H1 (cell line): ENCODE data around the gene CASP4. TPM values are rescaled to one million over a fixed set of nuclear protein-coding genes. Genes with fewer than 3 reads are reported as not detected.

Experiments used
- CTCF ChIA-PET: fragments of 300-600 bp; sonication (Branson Sonifier 250); formaldehyde crosslinking; loops from one replicate; lab custom pipeline; 2021; ENCODE audit not compliant: partially characterized antibody; lab: Charles Lee
- POLR2A ChIA-PET: fragments of 300-600 bp; sonication (Branson Sonifier 250); formaldehyde crosslinking; loops from one replicate; lab custom pipeline; 2021; ENCODE audit warnings: inconsistent platforms; ENCODE audit not compliant: partially characterized antibody; lab: Charles Lee
- DNase-seq, 2 experiments: peaks; one replicate each; pipeline versions ENCODE4 v3.0.0 to v3.0.0-alpha.2; 2010 to 2022; ENCODE audit warnings: low spot score in 2 of 2, low read depth in 1 of 2, mixed read lengths in 1 of 2
- FAIRE-seq: peaks from 2 replicates; lab custom pipeline; 2011; peaks lifted over from hg19 to GRCh38; lab: Jason Lieb, UNC
- H2AFZ ChIP-seq: 2 replicates; pipeline ENCODE4 v1.8.1; 2012; ENCODE audit warnings: low read length, inconsistent platforms
- H2AK5ac ChIP-seq: 2 replicates; pipeline ENCODE4 v1.6.1; 2013; ENCODE audit warnings: low read depth, low read length
- H2BK120ac ChIP-seq: replicated peaks from 2 replicates; pipeline ENCODE3; 2013; ENCODE audit warnings: low read depth, low read length, inconsistent platforms
- H2BK12ac ChIP-seq: 2 replicates; pipeline ENCODE4 v1.6.1; 2013; ENCODE audit warnings: low read depth, low read length
- H2BK15ac ChIP-seq: 2 replicates; pipeline ENCODE4 v1.6.1; 2013; ENCODE audit warnings: low read length
- H2BK20ac ChIP-seq: 2 replicates; pipeline ENCODE4 v1.6.1; 2013; ENCODE audit warnings: low read length
- H2BK5ac ChIP-seq: 2 replicates; pipeline ENCODE4 v1.6.1; 2013; ENCODE audit warnings: low read depth, low read length
- H3K14ac ChIP-seq: 2 replicates; pipeline ENCODE4 v1.6.1; 2013; ENCODE audit warnings: inconsistent platforms; ENCODE audit not compliant: insufficient read length
- H3K18ac ChIP-seq: 2 replicates; pipeline ENCODE4 v1.6.1; 2013; ENCODE audit warnings: low read length; ENCODE audit errors: extremely low read depth
- H3K23ac ChIP-seq: 2 replicates; pipeline ENCODE4 v1.6.1; 2013; ENCODE audit warnings: inconsistent platforms; ENCODE audit not compliant: insufficient read length
- H3K23me2 ChIP-seq: 2 replicates; pipeline ENCODE4 v1.6.1; 2013; ENCODE audit warnings: low read depth, low read length
- H3K27ac ChIP-seq: 2 replicates; pipeline ENCODE4 v1.6.1; 2011; ENCODE audit warnings: low read depth, low read length, inconsistent platforms
- H3K27me3 ChIP-seq, 4 experiments: replicated peaks in 1 of 4; 1 replicate in 1 of 4; 2 replicates in 3 of 4; pipeline versions ENCODE4 v1.6.1 to v1.8.1; 2011 to 2013; ENCODE audit warnings: low read length in 3 of 4, mild to moderate bottlenecking in 3 of 4, inconsistent platforms in 2 of 4, mixed read lengths in 2 of 4, moderate library complexity in 1 of 4; ENCODE audit not compliant: control insufficient read depth in 3 of 4, insufficient read depth in 3 of 4; ENCODE audit errors: extremely low read depth in 1 of 4
- H3K36me3 ChIP-seq, 4 experiments: 2 replicates each; pipeline versions ENCODE4 v1.6.1 to v1.8.1; 2011 to 2013; ENCODE audit warnings: mild to moderate bottlenecking in 4 of 4, low read length in 3 of 4, moderate library complexity in 2 of 4, control low read depth in 1 of 4, inconsistent platforms in 1 of 4; ENCODE audit not compliant: insufficient read depth in 4 of 4, control insufficient read depth in 2 of 4
- H3K4ac ChIP-seq: replicated peaks from 2 replicates; pipeline ENCODE3; 2013; ENCODE audit warnings: low read length, low read depth, mixed read lengths, inconsistent platforms; ENCODE audit not compliant: insufficient read length
- H3K4me1 ChIP-seq, 4 experiments: replicated peaks in 1 of 4; 1 replicate in 1 of 4; 2 replicates in 3 of 4; pipeline versions ENCODE4 v1.6.1 to v1.8.1; 2011 to 2013; ENCODE audit warnings: low read length in 3 of 4, inconsistent platforms in 2 of 4, mixed read lengths in 1 of 4; ENCODE audit not compliant: insufficient read depth in 4 of 4, control insufficient read depth in 3 of 4
- H3K4me2 ChIP-seq, 2 experiments: 2 replicates each; pipeline versions ENCODE4 v1.6.1 to v1.8.1; 2011 to 2013; ENCODE audit warnings: low read depth in 2 of 2, low read length in 2 of 2, control low read depth in 1 of 2, inconsistent platforms in 1 of 2, mild to moderate bottlenecking in 1 of 2; ENCODE audit not compliant: insufficient read depth in 1 of 2
- H3K4me3 ChIP-seq, 4 experiments: fragments of 200-600, 300-600 bp in 1 of 4; sonication (generic), shearing (Covaris generic), sonication (Bioruptor Twin) in 1 of 4; 2 replicates each; pipeline versions ENCODE4 v1.5.1 to v1.8.1; 2011 to 2016; ENCODE audit warnings: low read length in 4 of 4, low read depth in 3 of 4, control low read depth in 2 of 4, inconsistent platforms in 2 of 4, mild to moderate bottlenecking in 2 of 4, mixed read lengths in 1 of 4, moderate library complexity in 1 of 4; ENCODE audit not compliant: insufficient read depth in 2 of 4; ENCODE audit errors: extremely low read depth in 1 of 4
- H3K56ac ChIP-seq: replicated peaks from 2 replicates; pipeline ENCODE3; 2013; ENCODE audit warnings: low read depth, mild to moderate bottlenecking, mixed read lengths, low read length, inconsistent platforms; ENCODE audit not compliant: insufficient read length
- H3K79me1 ChIP-seq: 2 replicates; pipeline ENCODE4 v1.6.1; 2013; ENCODE audit warnings: low read depth, low read length, control low read depth
- H3K79me2 ChIP-seq, 2 experiments: 2 replicates each; pipeline versions ENCODE4 v1.6.1 to v1.8.1; 2012 to 2013; ENCODE audit warnings: low read length in 2 of 2, mild to moderate bottlenecking in 2 of 2, inconsistent platforms in 1 of 2; ENCODE audit not compliant: insufficient read depth in 2 of 2, control insufficient read depth in 1 of 2
- H3K9ac ChIP-seq, 4 experiments: replicated peaks in 1 of 4; 1 replicate in 1 of 4; 2 replicates in 3 of 4; pipeline versions ENCODE4 v1.6.1 to v1.8.1; 2011 to 2013; ENCODE audit warnings: low read depth in 3 of 4, low read length in 3 of 4, control low read depth in 2 of 4, mild to moderate bottlenecking in 2 of 4, moderate library complexity in 2 of 4, inconsistent platforms in 1 of 4; ENCODE audit errors: extremely low read depth in 1 of 4
- H3K9me3 ChIP-seq, 2 experiments: 2 replicates each; pipeline versions ENCODE4 v1.6.1 to v1.8.1; 2012 to 2013; ENCODE audit warnings: mild to moderate bottlenecking in 2 of 2, moderate library complexity in 2 of 2, control low read depth in 1 of 2, inconsistent platforms in 1 of 2, low read depth in 1 of 2, low read length in 1 of 2, mixed read lengths in 1 of 2; ENCODE audit not compliant: insufficient read depth in 2 of 2
- H4K20me1 ChIP-seq, 2 experiments: replicated peaks in 1 of 2; 2 replicates each; pipeline versions ENCODE3 to v1.8.1; 2011 to 2013; ENCODE audit warnings: inconsistent platforms in 2 of 2, low read length in 2 of 2, mild to moderate bottlenecking in 1 of 2; ENCODE audit not compliant: insufficient read depth in 2 of 2, control insufficient read depth in 1 of 2
- H4K5ac ChIP-seq: 2 replicates; pipeline ENCODE4 v1.6.1; 2013; ENCODE audit warnings: low read length, low read depth, mixed read lengths, inconsistent platforms; ENCODE audit not compliant: insufficient read length
- H4K8ac ChIP-seq: 2 replicates; pipeline ENCODE4 v1.8.0; 2013; ENCODE audit warnings: mild to moderate bottlenecking, moderate library complexity, low read length, inconsistent platforms; ENCODE audit not compliant: insufficient read depth; ENCODE audit errors: extremely low read depth
- H4K91ac ChIP-seq: replicated peaks from 2 replicates; pipeline ENCODE3; 2013; ENCODE audit warnings: low read length, mixed read lengths, inconsistent platforms; ENCODE audit not compliant: insufficient read length
- CBX8 ChIP-seq: fragments of 300-800, 300-1000 bp; sonication (generic); IDR thresholded peaks from 2 replicates; pipeline ENCODE4 v1.7.1; 2016; ENCODE audit warnings: low read depth, low read length, borderline replicate concordance
- FOSL1 ChIP-seq: IDR thresholded peaks from 2 replicates; pipeline ENCODE4 v1.6.1; 2011; ENCODE audit warnings: mild to moderate bottlenecking, low read depth, low read length, moderate library complexity; ENCODE audit not compliant: insufficient read depth
- KDM4A ChIP-seq: IDR thresholded peaks from one replicate; pipeline ENCODE4 v1.7.1; 2012; ENCODE audit warnings: low read depth, mild to moderate bottlenecking, moderate library complexity, low read length, inconsistent platforms; ENCODE audit not compliant: severe bottlenecking
- MAFK ChIP-seq: IDR thresholded peaks from 2 replicates; pipeline ENCODE4 v1.6.1; 2012; ENCODE audit warnings: low read depth, mild to moderate bottlenecking, improper control_type of control experiment, low read length
- NANOG ChIP-seq: IDR thresholded peaks from 2 replicates; pipeline ENCODE4 v1.6.1; 2011; ENCODE audit warnings: low read length, low read depth, mild to moderate bottlenecking, inconsistent platforms; ENCODE audit not compliant: insufficient read depth, poor library complexity, severe bottlenecking
- PHF8 ChIP-seq: fragments of 200-600 bp; sonication (generic); conservative IDR thresholded peaks from 2 replicates; pipeline ENCODE4 v1.7.1; 2012; ENCODE audit warnings: low read depth, mild to moderate bottlenecking, inconsistent platforms, low read length, moderate library complexity
- RXRA ChIP-seq: IDR thresholded peaks from 2 replicates; pipeline ENCODE4 v1.6.1; 2011; ENCODE audit warnings: low read depth, mild to moderate bottlenecking, low read length, moderate library complexity; ENCODE audit not compliant: insufficient read depth
- SAP30 ChIP-seq: fragments of 300-600 bp; sonication (generic); IDR thresholded peaks from 2 replicates; pipeline ENCODE4 v1.7.1; 2012; ENCODE audit warnings: low read length, moderate library complexity, mild to moderate bottlenecking, inconsistent platforms; ENCODE audit not compliant: insufficient read depth, insufficient replicate concordance
- SP4 ChIP-seq: IDR thresholded peaks from 2 replicates; pipeline ENCODE4 v1.6.1; 2012; ENCODE audit warnings: low read length, inconsistent platforms
- TAF1 ChIP-seq: IDR thresholded peaks from 2 replicates; pipeline ENCODE4 v1.6.1; 2011; ENCODE audit warnings: mild to moderate bottlenecking, low read depth, low read length
- TAF7 ChIP-seq: optimal IDR thresholded peaks from 2 replicates; pipeline ENCODE3; 2011; ENCODE audit warnings: low read depth, mild to moderate bottlenecking, inconsistent platforms, low read length, moderate library complexity, borderline replicate concordance
- TEAD4 ChIP-seq: IDR thresholded peaks from 2 replicates; pipeline ENCODE4 v1.6.1; 2012; ENCODE audit warnings: low read depth, low read length, inconsistent platforms, mixed read lengths
- YY1 ChIP-seq: IDR thresholded peaks from 2 replicates; pipeline ENCODE4 v1.6.1; 2011; ENCODE audit warnings: low read depth, mild to moderate bottlenecking, low read length
- WGBS, 2 experiments: shearing (Covaris generic) in 1 of 2; methylation state at CpG; one replicate each; pipeline versions ENCODE4 v1.1.6 to v1.1.7; 2013 to 2015; ENCODE audit warnings: low lambda C conversion rate in 2 of 2, mixed read lengths in 2 of 2, inconsistent platforms in 1 of 2, low coverage in 1 of 2, missing lambda C conversion rate in 1 of 2; ENCODE audit not compliant: insufficient replicate concordance in 2 of 2, insufficient coverage in 1 of 2, insufficient read length in 1 of 2; ENCODE audit errors: extremely low coverage in 1 of 2, missing lambda C conversion rate in 1 of 2; 5-methylcytosine and 5-hydroxymethylcytosine counted together
- polyA plus RNA-seq, 7 experiments: library from polyadenylated mRNA; depleted of rRNA in 3 of 7; stranded (reverse) in 5 of 7; unstranded in 2 of 7; fragments of >200 nt in 5 of 7; fragments of 200-250 nt in 2 of 7; gene quantifications; 1 replicate in 5 of 7; 2 replicates in 1 of 7; 4 replicates in 1 of 7; pipeline versions ENCODE4 v1.2.1 to v1.2.3, GENCODE V29; 2011 to 2013; ENCODE audit warnings: missing spikeins in 2 of 7, mixed read lengths in 2 of 7
- total RNA-seq: library from RNA; stranded (reverse); fragmentation: NEBNext Ultra II Directional; extraction: Animal tissue kit (Norgen Biotek cat#: 25700); gene quantifications from 2 replicates; pipeline ENCODE4 v1.2.1, GENCODE V29; 2021
- TF ChIP-seq, protein P1 (sequence below): IDR thresholded peaks from 2 replicates; pipeline ENCODE4 v1.6.1; 2011; ENCODE audit warnings: low read depth, mild to moderate bottlenecking, low read length; ENCODE audit not compliant: insufficient read depth

CASP4 gene
- total and polyA plus RNA-seq, 2 of the 8 experiments (the other 6 are each of a cell fraction or from before 2014, with no cell fraction given): 0.09 TPM; not detected in 1

DNA sequence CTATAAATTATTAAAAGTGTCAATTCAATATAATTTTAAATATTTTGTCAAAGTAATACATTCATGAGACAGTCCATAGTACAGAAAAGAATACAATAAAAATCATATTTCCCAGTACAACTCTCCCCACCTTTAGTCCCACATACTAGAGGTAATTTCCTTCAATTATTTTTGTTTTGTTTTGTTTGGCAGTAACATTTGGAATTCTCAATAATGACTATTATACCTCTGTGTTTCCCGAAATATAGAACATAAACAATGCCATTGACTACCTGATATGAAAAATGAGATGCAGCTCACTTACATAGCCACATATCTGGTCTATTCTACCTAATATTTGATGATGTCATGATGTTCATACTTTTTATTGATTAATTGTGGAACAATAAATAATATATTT, 24.4 kb upstream of the CASP4 start:
- Histone ChIP-seq H3K14ac (no peak overlapping the region), H2BK120ac (no peak overlapping the region), H3K4ac (no peak overlapping the region), H3K23ac (no peak overlapping the region), H4K5ac (no peak overlapping the region), H4K20me1 (no peaks in the 10 kb centered on the region), H4K8ac (no peak overlapping the region), H3K36me3 (no peaks in the 10 kb centered on the region), H2BK15ac (no peak overlapping the region), H2BK20ac (no peak overlapping the region), H4K91ac (no peak overlapping the region), H2AFZ (no peak overlapping the region), H2BK5ac (no peak overlapping the region), H3K27ac (no peak overlapping the region), H3K4me1 (no peaks in the 10 kb centered on the region), H3K4me3 (no peak overlapping the region), H3K18ac (no peak overlapping the region), H3K9me3 (no peaks in the 10 kb centered on the region), H3K9ac (no peak overlapping the region), H3K4me2 (no peak overlapping the region), H2BK12ac (no peak overlapping the region), H3K56ac (no peak overlapping the region), H3K79me2 (no peaks in the 10 kb centered on the region), H3K23me2 (0 out of 2 replicates have a peak, but pooled peaks cover 2% of the 10 kb centered on the region), H3K79me1 (no peaks in the 10 kb centered on the region), H2AK5ac (no peak overlapping the region), H3K27me3 (no peaks in the 10 kb centered on the region)
- DNase-seq: no peak
- WGBS, 2 experiments: 93% methylated on average over 1 of the region's 1 CpG; no CpG with 5 or more reads in 1 of the 2 experiments
- CTCF ChIA-PET: interaction anchor here (1.3 to 1.5 kb wide), 2 partner anchors 8 to 26 kb away, joined by 3 read pairs; no protein-coding TSS in a partner anchor
- POLR2A ChIA-PET: no interaction called here
- no peak for FAIRE-seq
- TF ChIP-seq, protein P1, sequence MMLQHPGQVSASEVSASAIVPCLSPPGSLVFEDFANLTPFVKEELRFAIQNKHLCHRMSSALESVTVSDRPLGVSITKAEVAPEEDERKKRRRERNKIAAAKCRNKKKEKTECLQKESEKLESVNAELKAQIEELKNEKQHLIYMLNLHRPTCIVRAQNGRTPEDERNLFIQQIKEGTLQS: no peak
- TF ChIP-seq SAP30 (no peak), TAF1 (no peak), KDM4A (no peak), TEAD4 (no peak), FOSL1 (no peak), NANOG (no peak), SP4 (no peak), MAFK (no peak), CBX8 (no peak), YY1 (no peak), TAF7 (no peak), RXRA (no peak), PHF8 (no peak)
